Amniotic epithelial cell (primary cell): ENCODE measurements around the gene ELP4.
"Not testable (repeated sequence)": the region's sequence is repeated elsewhere in the genome, so short reads cannot be mapped to it uniquely, and the experiment has no call there.

Source experiments
- DNase-seq: peaks from one replicate; pipeline ENCODE4 v3.0.0-alpha.2; 2010; ENCODE audit warnings: low read depth

The ELP4 gene

DNA sequence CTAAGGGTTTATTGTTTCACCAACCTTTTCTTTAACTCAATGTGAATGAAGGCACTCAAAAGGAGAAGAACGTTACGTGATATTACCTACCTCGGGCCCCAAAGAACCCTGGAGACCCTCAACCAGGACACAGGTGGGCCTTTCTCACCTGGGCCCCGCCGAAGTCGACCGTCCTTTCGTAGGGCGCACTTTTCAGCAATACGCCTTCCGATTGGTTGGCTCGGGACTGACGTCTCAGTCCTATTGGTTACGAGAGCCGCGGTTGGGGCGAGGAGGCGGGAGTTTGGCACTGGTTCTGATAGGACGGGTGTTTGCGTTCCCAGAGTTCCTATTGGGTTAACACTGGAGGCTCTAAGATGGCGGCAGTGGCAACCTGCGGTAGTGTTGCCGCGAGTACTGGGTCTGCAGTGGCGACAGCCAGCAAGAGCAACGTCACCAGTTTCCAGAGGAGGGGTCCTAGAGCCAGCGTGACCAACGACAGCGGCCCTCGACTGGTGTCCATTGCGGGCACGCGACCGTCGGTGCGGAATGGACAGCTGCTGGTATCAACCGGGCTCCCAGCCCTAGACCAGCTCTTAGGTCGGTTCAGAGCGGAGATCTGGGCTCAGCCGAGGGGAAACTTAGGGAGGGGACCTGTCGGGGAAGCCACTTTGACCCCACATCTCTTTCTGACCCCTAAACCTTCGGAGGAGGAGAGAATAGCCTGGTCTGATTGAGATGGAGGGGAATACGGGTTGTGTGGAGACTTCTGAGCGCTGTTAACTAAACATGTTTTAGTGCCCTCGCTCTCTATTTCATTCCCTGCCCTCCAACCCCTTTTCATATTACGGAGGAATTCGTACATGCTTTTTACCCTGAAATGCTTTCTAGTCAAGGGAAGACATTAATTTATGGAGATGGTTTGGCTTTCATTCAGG is at the start of gene ELP4, which contains the start of gene IMMP1L:
ELP4 (plus strand) TSS at position 339 of the 917 bp plus-strand sequence; CDS start at position 357, 18 bp downstream.
IMMP1L (minus strand) TSS at position 194 of the 917 bp plus-strand sequence. CDS start 46,346 bp downstream, outside the sequence.
- peak; percentile 92 for DNase-seq

GRCh38 chr11:31464436-31464835 is 45.1 kb upstream of the ELP4 start:
- DNase-seq = no peak

DNA sequence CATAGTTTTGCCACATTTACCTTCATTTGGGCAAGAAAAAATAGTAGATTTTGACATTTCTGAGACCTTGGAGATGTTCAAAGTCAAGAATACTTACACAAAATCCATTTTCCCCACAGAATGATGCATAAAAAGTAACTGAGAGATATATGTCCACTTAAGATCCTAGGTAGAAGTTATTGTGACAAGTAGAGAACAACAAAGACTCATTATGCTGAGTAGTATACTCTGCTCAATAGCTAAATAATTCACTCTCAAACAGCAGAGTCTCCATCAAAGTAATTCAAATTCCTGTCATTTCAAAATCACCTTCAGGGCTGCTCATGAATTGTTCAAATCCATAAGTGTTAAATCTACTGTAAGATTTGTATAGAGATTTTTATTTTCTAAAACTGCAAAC is 35.5 kb upstream of the ELP4 start:
- DNase-seq = no peak

GRCh38 chr11:31477528-31478222 is 31.9 kb upstream of the ELP4 start:
- no peak for DNase-seq

- no peak for DNase-seq
Measured at GRCh38 chr11:31478223-31478590, 31.4 kb upstream of the ELP4 start.

DNA sequence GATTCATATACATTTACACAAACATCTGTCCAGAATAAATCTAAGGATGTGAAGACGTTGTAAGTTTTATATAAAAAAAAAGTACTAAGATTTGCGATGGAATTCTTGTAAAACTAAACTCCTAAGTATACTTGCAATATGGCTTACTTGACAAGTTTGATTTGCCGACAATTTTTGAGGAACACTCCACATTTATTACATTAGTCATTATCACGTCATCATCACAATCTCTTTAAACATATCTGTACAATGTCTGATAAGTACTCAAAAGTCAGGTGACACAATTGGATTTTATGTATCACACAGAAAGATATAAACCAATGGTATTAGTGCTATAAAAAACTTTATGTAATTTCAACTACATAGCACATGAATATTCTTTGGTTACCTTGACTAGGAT is 30.5 kb upstream of the ELP4 start:
- no peak for DNase-seq

DNA sequence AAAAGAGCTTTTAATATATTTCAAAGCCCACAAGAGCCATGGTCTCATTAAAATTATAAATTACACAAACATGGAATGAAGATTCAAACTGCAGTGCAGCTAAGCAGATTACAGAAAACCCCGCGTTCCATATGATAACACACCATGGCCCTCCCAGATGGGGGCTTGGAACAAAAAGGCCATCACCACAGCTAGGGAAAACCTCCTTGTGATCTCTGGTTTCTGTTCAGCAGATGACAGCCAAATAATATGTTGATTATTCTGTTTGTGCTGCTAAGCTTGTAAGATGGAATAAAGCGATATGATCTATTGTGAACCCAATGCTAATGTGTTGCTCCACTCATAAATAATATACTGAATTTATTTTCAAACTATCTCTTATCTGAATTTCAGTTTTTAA is 28.6 kb upstream of the ELP4 start:
- DNase-seq = no peak

GRCh38 chr11:31484497-31484896 is 25.1 kb upstream of the ELP4 start:
- DNase-seq = no peak

GRCh38 chr11:31487848-31488247 is 21.7 kb upstream of the ELP4 start:
- peak; percentile 67 for DNase-seq

DNA sequence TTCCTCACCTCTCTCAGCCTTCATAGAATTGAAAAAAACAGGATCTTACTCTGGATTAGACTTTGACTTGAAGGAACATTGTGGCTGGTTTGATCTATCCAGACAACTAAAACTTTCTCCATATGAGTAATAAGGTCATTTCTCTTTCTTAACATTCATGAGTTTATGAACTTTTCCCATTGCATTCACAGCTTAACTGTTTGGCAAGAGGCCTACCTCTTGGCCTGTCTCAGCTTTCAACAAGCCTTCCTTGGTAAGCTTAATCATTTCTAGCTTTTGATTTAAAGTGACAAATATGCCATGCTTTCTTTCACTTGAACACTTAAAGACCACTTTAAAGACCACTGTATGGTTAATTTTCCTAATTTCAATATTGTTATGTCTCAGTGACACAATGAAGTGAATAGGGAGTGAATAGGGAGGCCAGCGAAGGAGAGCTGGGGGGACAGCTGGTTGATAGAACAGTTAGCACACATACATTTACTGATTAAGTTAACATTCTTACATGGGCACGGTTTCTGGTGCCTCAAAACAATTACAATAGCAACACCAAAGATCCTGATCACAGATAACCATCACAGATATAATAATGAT is 17.1 kb upstream of the ELP4 start:
- DNase-seq = peak; percentile 70

DNA sequence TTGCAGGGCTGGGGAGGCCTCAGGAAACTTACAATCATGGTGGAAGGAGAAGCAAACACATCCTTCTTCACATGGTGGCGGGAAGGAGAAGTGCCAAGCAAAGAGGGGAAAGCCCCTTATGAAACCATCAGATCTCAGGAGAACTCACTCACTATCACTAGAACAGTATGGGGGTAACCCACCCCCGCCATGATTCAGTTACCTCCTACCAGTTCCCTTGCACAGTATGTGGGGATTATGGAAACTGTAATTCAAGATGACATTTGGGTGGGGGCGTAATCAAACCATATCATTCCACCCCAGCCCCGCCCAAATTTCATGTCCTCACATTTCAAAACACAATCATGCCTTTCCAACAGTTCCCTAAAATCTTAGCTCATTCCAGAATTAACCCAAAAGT is 16.3 kb upstream of the ELP4 start:
- DNase-seq = no peak

- not testable (repeated sequence) for DNase-seq
Measured at GRCh38 chr11:31493762-31494161, 15.8 kb upstream of the ELP4 start.

GRCh38 chr11:31499576-31500178 is 9.9 kb upstream of the ELP4 start:
- no peak for DNase-seq

- DNase-seq = peak; percentile 5
Measured at GRCh38 chr11:31500560-31500959, 9.0 kb upstream of the ELP4 start.

- DNase-seq = peak; percentile 3
Measured at GRCh38 chr11:31509051-31509428, 527 bp upstream of the ELP4 start.

GRCh38 chr11:31512117-31512516 is 2.5 kb downstream of the ELP4 start:
- DNase-seq = no peak

GRCh38 chr11:31521497-31522150 is 12.1 kb downstream of the ELP4 start:
- DNase-seq = no peak

DNA sequence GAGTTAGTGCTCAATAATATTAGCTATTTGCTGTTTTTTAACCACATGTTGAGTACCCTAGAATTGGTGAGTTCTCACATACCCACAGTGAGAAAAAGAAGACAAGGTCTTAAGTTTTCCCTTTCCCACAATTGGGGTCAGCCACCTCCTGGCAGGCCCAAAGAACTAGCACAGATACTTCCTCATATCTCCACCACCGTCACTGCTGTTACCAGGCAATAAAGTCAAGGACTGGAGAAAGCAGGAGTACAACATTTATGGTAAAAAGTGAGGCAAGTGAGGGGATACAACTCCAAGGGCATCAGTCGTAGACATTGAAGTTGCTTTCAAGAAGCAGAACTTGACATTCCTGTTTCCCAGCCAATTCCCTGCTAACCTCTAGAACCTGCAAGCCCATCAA is 19.6 kb downstream of the ELP4 start:
- DNase-seq = no peak

DNA sequence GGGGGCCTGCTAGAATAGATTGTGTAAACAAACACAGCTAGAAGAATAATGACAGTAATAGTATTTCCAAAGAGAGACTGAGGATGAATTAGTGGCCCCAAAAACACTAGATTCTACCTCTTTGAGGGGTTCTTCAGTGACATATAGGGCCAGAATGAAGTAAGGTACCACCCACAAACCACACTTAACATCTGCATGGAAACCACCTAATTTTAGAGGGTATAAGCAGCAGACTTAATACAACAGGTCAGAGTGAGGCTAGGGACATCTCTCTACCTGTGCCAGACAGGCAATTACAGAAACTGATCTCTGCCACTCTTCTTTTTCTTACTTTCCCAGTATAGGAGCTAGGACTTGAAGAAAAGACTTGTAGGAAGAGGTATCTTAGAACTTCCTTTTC is 20.1 kb downstream of the ELP4 start:
- no peak for DNase-seq

- no peak for DNase-seq
Measured at GRCh38 chr11:31531293-31531692, 21.7 kb downstream of the ELP4 start.

GRCh38 chr11:31535479-31535878 is 25.9 kb downstream of the ELP4 start:
- DNase-seq = no peak

DNA sequence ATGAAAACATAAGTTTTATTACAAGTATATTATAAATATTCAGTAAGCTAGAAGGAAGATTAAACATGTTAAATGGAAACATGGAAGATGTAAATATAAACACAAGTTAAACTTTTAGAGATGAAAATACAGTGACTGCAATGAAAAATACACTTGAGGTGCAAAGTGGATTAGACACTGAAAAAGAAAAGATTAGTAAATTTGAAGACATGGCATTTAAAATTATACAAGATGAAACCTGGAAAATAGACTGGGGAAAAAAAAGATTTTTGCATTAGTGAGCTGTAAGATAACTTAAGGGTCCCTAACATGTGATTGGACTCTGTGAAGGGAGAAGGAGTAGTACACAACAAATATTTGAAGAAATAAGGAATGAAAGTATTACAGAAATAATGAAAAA is 33.3 kb downstream of the ELP4 start:
- DNase-seq = no peak
